GM19455 (cell line): ENCODE measurements around the gene EPAS1.

Experiments
- ATAC-seq: cut with Tn5 transposase; IDR thresholded peaks from one replicate; pipeline ENCODE4 v1.9.1; 2021; ENCODE audit not compliant: unreplicated experiment

Gene EPAS1

DNA sequence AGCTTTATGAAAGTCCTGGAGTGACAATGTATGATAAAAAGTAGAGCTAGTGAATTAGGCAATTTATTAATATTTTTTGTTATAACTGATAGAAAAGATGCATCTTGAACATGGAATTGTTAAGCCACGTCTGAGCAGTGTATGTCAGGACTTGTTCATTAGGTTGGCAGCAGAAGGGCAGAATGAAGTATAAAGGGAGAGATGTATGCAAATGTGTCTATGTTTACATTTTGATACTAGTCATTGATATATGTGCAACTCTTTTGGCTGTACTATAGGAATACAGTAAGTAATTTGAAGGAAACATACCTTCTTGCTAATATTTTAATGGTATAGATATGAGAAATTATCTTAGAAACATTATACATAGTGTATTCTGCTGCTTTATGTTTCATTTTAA lies 133.2 kb downstream of the EPAS1 start:
- no peak for ATAC-seq

DNA sequence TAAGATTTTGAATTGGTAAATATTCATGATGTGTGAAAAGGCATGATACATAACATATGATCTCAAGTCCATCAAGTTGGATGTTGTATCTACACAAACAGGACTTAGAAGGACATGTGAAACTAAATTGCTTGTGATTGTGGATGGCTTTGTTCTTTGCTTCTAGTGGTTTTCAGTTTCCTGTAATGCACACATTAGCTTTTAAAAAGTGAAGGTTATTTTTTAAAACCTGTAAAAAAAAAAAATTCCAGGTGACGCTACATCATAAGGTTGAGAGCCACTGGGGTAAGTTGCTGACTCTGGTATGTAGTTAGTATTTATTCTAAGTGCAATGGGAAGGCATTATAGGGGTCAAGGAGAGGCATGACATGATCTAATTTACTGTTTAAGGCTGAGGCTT lies 133.8 kb downstream of the EPAS1 start:
- no peak for ATAC-seq

DNA sequence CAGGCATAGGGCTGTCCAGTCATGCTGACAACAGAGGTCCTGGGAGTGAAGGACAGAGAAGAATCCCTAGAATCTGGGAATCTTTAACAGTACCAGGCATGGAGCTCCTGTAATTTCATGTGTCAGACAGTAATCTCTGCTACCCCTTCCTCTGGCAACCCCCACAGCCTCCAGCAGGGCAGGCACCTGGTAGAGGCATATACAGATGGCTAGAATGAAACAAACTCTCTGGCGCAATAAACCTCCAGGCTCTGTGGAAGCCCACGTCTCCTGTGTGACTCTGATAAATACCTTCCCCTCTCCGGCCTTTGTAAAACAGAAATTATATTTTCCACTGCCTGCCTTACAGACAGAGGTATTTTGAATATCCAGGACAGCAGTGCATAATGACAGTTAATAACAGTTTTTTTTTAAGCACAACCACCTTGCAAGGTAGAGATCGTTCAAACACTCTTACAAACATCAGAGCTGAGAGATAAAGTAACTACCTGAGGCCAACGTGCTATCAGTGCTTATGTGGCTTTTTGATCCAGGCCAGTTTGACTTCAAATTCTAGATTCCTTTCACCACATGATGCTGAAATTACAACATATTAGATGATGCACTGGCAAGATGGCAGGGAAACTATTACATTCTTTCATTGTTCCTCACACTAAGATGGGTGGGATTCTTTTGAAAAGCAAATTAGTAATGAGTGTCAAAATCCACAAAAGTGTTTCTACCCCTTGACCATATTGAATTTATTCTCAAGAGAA lies 134.5 kb downstream of the EPAS1 start:
- ATAC-seq = no peak

DNA sequence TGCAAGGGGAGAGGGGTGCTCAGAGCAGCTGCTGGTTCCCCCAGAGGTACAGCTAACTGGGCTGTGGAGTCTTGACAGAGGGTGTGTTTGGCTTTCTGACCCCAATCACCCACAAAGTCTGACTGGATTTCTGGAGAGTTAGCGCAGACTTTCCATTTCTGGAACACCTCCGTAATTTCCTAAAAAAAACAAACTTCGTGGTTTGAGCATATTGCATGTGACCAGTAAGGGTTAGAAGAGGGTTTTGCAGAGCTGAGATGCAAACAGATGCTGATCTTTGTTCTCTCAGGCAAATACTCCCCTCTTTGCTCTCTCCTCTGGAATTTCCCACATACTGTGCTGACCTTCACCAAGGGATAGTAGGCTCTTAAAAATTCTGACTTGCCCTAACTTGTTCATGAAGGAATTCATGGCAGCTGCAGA lies 137.7 kb downstream of the EPAS1 start:
- no peak for ATAC-seq

DNA sequence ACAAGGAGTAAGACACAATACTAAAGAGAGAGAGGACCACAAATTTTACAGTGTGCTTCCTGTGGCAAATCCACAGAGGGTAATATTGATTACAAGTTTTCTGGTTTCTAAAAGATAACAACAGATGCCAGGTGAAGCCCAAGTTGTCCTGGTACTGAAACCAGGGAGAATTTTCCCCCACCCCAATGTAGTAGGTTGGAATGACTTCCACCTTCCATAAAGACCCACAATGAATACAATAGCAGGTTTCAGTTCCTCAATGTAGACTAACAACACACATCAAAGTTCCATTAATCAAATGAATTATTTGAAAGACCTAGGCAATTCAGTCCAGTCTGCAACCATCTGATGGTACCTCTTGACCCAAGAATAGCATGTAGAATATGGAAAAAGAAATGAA lies 138.1 kb downstream of the EPAS1 start:
- ATAC-seq = no peak

DNA sequence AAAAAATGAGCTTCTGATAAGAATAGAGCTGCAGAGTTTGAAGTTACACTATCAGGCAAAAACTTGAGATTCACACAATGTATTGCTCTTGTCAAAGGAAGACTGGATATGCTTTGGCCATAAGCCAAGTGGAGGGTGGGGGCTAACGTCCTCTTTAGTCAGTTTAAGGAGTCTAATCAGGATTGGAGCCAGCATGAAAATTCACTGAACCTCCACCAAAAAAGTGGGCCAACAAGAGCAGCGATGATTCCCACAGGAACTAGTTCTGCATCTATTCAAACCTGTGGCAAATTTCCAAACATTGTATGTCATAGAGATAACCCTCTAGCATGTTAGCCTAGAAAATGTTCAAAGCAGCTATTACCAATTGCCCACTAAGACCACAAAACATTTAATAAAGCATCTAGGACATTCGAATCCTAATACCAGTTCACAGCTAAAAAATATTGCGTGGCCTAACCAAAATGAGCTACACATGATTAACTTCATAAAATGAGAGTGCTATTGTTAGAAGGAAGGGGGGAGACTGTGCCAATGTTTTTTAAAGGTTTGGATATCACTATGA lies 138.7 kb downstream of the EPAS1 start:
- no peak for ATAC-seq
